Osteoblast (primary cell): ENCODE measurements around the gene PRR5L. TPM values are rescaled to one million over a fixed set of nuclear protein-coding genes. Genes with fewer than 3 reads are reported as not detected.

Source experiments
- DNase-seq: peaks from one replicate; pipeline ENCODE4 v3.0.0; 2011; ENCODE audit warnings: low spot score, mixed read lengths; ENCODE audit not compliant: insufficient read length; ENCODE audit errors: missing footprints
- H2AFZ ChIP-seq: 2 replicates; pipeline ENCODE4 v1.6.0; 2011; ENCODE audit warnings: mild to moderate bottlenecking, low read length
- H3K27ac ChIP-seq: 2 replicates; pipeline ENCODE4 v1.5.1; 2011; ENCODE audit warnings: mild to moderate bottlenecking, low read depth, low read length, moderate library complexity
- H3K27me3 ChIP-seq: 2 replicates; pipeline ENCODE4 v1.6.0; 2012; ENCODE audit warnings: mild to moderate bottlenecking, control low read depth, inconsistent platforms, low read length, moderate library complexity; ENCODE audit not compliant: insufficient read depth
- H3K36me3 ChIP-seq: 2 replicates; pipeline ENCODE4 v1.5.1; 2011; ENCODE audit warnings: mild to moderate bottlenecking, low read length, control low read depth, moderate library complexity; ENCODE audit not compliant: insufficient read depth
- H3K4me1 ChIP-seq: 2 replicates; pipeline ENCODE4 v1.5.1; 2011; ENCODE audit warnings: mild to moderate bottlenecking, low read length, control low read depth, moderate library complexity; ENCODE audit not compliant: insufficient read depth
- H3K4me2 ChIP-seq: 2 replicates; pipeline ENCODE4 v1.6.0; 2011; ENCODE audit warnings: mild to moderate bottlenecking, low read length; ENCODE audit not compliant: insufficient read depth
- H3K4me3 ChIP-seq: fragments of 200-600 bp; sonication (generic); 3 replicates; pipeline ENCODE4 v1.5.1; 2012; ENCODE audit warnings: mild to moderate bottlenecking, low read length, inconsistent platforms; ENCODE audit not compliant: insufficient read depth
- H3K79me2 ChIP-seq: 2 replicates; pipeline ENCODE4 v1.6.0; 2012; ENCODE audit warnings: mild to moderate bottlenecking, low read length, control low read depth, inconsistent platforms; ENCODE audit not compliant: insufficient read depth
- H3K9me3 ChIP-seq: 2 replicates; pipeline ENCODE4 v1.5.1; 2011; ENCODE audit warnings: low read depth, low read length, control low read depth
- H4K20me1 ChIP-seq: 2 replicates; pipeline ENCODE4 v1.6.0; 2012; ENCODE audit warnings: mild to moderate bottlenecking, low read length, control low read depth; ENCODE audit not compliant: insufficient read depth
- CTCF ChIP-seq: IDR thresholded peaks from 2 replicates; pipeline ENCODE4 v1.5.1; 2011; ENCODE audit warnings: mild to moderate bottlenecking, low read depth, low read length, moderate library complexity; ENCODE audit errors: extremely low read depth
- total RNA-seq: library from RNA; depleted of rRNA; stranded (reverse); fragments of >200 nt; gene quantifications from 2 replicates; pipeline ENCODE4 v1.2.3, GENCODE V29; 2012

Gene PRR5L
- total RNA-seq, 1 donor = 9.8 TPM

- Histone ChIP-seq H3K27me3 (no peaks in the 10 kb centered on the region), H3K4me1 (no peaks in the 10 kb centered on the region), H2AFZ (no peak overlapping the region), H4K20me1 (no peaks in the 10 kb centered on the region), H3K79me2 (no peaks in the 10 kb centered on the region), H3K27ac (no peak overlapping the region), H3K36me3 (peaks cover 3% of the 10 kb centered on the region), H3K4me3 (no peak overlapping the region), H3K9me3 (no peaks in the 10 kb centered on the region), H3K4me2 (no peak overlapping the region)
- no peak for DNase-seq
- TF ChIP-seq CTCF = no peak
Observed at GRCh38 chr11:36386411-36386810, 90.3 kb downstream of the PRR5L start.

GRCh38 chr11:36388071-36388470, 92.0 kb downstream of the PRR5L start:
- Histone ChIP-seq H3K36me3 (peaks cover 3% of the 10 kb centered on the region), H3K79me2 (no peaks in the 10 kb centered on the region), H3K4me1 (no peaks in the 10 kb centered on the region), H3K27me3 (no peaks in the 10 kb centered on the region), H3K27ac (no peak overlapping the region), H3K4me2 (no peak overlapping the region), H2AFZ (no peak overlapping the region), H3K9me3 (no peaks in the 10 kb centered on the region), H3K4me3 (no peak overlapping the region), H4K20me1 (no peaks in the 10 kb centered on the region)
- TF ChIP-seq CTCF = no peak
- DNase-seq = no peak

- H3K79me2 ChIP-seq = no peaks in the 10 kb centered on the region
- H3K36me3 ChIP-seq = peaks cover 3% of the 10 kb centered on the region
- H3K27me3 ChIP-seq = no peaks in the 10 kb centered on the region
- no peaks in the 10 kb centered on the region for H4K20me1 ChIP-seq
- no peak overlapping the region for H2AFZ ChIP-seq
- no peak for TF ChIP-seq CTCF
- H3K4me2 ChIP-seq = no peak overlapping the region
- DNase-seq = no peak
- no peak overlapping the region for H3K27ac ChIP-seq
- no peaks in the 10 kb centered on the region for H3K4me1 ChIP-seq
- H3K9me3 ChIP-seq = no peaks in the 10 kb centered on the region
- H3K4me3 ChIP-seq = no peak overlapping the region
Observed at GRCh38 chr11:36388951-36389350, 92.9 kb downstream of the PRR5L start.

- H4K20me1 ChIP-seq = no peaks in the 10 kb centered on the region
- H3K4me1 ChIP-seq = no peaks in the 10 kb centered on the region
- no peak overlapping the region for H2AFZ ChIP-seq
- H3K27ac ChIP-seq = no peak overlapping the region
- peaks cover 7% of the 10 kb centered on the region for H3K36me3 ChIP-seq
- TF ChIP-seq CTCF = no peak
- no peak for DNase-seq
- no peak overlapping the region for H3K4me3 ChIP-seq
- H3K4me2 ChIP-seq = no peak overlapping the region
- H3K27me3 ChIP-seq = no peaks in the 10 kb centered on the region
- no peaks in the 10 kb centered on the region for H3K9me3 ChIP-seq
- no peaks in the 10 kb centered on the region for H3K79me2 ChIP-seq
Observed at GRCh38 chr11:36389811-36390210, 93.7 kb downstream of the PRR5L start.
